Measurements from ENCODE around the gene VDAC1.

VDAC1 gene

DNA sequence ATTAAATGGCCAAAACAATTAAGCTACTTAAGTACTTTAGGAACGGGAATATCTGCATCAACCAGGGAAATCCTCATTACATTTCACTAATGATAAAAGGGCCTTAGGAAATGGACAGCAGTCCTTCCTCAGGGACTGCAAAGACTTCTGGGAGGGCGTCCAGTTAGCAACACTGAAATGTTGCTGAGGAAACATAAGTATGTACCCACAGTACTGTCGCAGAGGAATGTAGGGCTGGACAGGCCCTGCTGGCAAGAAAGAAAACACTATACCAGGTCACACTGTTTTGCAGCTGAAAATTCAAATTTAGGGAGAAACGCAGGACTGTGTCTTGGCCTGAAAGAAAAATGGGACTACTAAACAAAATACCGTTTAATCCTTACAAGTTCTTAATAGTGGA is 37.7 kb downstream of the VDAC1 start:
- no peak for DNase-seq (ENCODE audit: low read depth)
- TF ChIP-seq, protein P1, sequence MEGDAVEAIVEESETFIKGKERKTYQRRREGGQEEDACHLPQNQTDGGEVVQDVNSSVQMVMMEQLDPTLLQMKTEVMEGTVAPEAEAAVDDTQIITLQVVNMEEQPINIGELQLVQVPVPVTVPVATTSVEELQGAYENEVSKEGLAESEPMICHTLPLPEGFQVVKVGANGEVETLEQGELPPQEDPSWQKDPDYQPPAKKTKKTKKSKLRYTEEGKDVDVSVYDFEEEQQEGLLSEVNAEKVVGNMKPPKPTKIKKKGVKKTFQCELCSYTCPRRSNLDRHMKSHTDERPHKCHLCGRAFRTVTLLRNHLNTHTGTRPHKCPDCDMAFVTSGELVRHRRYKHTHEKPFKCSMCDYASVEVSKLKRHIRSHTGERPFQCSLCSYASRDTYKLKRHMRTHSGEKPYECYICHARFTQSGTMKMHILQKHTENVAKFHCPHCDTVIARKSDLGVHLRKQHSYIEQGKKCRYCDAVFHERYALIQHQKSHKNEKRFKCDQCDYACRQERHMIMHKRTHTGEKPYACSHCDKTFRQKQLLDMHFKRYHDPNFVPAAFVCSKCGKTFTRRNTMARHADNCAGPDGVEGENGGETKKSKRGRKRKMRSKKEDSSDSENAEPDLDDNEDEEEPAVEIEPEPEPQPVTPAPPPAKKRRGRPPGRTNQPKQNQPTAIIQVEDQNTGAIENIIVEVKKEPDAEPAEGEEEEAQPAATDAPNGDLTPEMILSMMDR (conservative IDR thresholded peaks at IDR 0.05; ENCODE audit: low read depth, low read length), result no peak
- peak overlapping the region; percentile 87 for H3K4me3 ChIP-seq (ENCODE audit: low read length)

DNA sequence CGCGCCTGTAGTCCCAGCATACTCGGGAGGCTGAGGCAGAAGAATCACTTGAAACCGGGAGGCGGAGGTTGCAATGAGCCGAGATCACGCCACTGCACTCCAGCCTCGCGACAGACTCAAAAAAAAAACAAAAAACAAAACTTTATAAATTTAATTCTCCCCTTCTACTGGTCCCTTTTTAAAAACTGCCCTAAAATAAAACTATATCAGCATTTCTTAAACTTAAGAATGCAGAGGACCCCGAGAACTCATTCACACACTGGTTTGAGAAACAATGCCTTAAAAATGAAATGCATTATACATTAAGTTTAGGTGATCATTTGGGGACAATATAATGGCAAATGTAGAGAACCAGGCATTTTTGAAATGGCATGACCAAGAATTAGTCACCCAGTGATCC is 38.7 kb downstream of the VDAC1 start:
- H3K4me3 ChIP-seq (ENCODE audit: low read length), result no peak overlapping the region
- TF ChIP-seq, protein P1 (conservative IDR thresholded peaks at IDR 0.05; ENCODE audit: low read depth, low read length), result no peak
- DNase-seq (ENCODE audit: low read depth), result no peak

DNA sequence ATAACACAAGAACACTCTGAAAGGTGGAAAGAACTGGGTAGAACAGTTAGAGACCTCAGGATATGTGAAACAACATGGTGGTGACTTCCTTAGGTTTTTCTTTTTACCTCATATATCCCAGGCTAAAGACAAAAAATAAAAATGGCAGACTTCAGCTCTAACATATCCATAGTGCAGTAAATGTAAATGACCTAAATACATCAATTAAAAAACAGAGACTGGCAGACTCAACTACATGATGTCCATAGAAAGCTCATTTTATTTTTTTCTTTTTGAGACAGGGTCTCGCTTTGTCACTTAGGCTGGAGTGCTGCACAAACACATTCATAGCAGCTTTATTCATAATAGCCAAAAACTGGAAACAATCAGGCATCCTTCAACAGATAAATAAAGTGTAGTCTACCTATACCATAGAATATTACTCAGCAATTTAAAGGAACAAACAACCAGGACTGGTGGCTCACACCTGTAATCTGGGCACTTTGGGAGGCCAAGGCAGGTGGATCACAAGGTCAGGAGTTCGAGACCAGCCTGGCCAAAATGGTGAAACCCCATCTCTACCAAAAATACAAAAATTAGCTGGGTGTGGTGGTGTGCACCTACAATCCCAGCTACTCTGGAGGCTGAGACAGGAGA is 41.2 kb downstream of the VDAC1 start:
- TF ChIP-seq, protein P1 (conservative IDR thresholded peaks at IDR 0.05; ENCODE audit: low read depth, low read length), result no peak
- no peak for DNase-seq (ENCODE audit: low read depth)
- no peak overlapping the region for H3K4me3 ChIP-seq (ENCODE audit: low read length)

DNA sequence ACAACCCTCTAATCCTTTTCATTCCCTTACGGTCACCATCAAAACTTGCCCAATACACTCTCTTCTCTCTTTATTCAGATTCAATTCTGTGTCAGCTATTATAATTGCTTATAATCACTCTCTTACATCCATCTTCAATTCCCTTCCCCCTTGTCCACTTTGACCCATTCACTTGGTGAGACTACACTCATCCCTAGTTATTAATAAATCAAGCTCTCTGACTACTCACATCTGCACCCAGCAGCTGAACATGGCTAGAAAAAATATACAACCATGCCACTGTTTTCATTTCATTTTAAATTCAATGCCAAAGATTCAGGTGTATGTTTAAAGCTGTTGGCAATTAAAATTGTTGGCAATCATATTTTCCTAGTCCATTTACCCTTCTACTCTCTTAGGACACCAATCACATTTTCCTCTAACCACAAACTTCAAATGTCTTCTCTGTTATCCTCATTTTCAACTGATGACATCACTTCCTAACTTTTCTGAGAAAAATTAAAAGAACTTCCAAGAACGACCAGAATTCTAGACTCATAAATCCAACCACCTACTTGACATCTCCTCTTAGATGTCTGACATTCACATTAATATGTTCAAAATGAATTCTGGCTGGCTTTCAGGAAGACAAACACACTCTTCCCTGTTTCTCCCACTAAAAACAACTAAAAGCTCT is 41.8 kb downstream of the VDAC1 start:
- TF ChIP-seq, protein P1 (conservative IDR thresholded peaks at IDR 0.05; ENCODE audit: low read depth, low read length), result no peak
- H3K4me3 ChIP-seq (ENCODE audit: low read length), result no peak overlapping the region
- DNase-seq (ENCODE audit: low read depth), result no peak

DNA sequence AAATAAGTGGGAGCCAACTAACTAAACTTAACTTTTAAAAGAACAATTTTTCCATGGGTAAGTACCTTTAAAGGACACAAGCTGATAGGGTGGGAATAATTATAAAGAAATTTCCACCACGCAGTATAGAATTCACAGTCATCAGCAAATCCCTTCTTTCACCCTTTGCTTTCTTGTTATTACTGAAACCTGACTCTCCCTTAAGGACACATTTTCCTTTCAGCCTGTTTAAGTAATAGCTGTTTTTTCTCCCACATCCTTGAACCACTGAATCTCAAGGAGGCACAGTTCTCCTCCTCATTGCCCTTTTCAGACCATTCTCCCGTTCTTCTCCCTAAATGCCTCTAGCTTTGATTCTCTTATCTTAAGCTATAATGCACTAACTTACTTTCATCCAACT is 42.6 kb downstream of the VDAC1 start:
- TF ChIP-seq, protein P1 (conservative IDR thresholded peaks at IDR 0.05; ENCODE audit: low read depth, low read length), result no peak
- no peak for DNase-seq (ENCODE audit: low read depth)
- H3K4me3 ChIP-seq (ENCODE audit: low read length), result no peak overlapping the region

DNA sequence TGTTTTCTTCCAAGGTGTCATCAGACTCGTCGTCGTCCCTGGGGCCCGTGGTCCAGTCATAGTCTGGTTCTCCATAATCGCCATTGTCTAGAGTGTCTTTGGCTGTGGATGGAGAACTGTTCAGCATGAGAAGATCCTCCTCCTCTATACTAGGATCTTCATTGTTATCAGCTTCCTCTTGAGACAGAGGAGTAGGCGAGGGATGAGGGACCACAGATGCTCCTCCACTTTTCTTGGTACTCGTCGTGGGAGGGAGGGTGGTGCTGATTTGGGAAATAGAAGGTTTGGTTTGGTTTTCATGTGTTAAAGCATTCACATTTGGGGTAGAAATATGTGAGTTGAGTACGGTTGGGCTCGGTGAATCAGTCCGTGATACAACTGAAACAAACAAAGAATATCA is 45.1 kb downstream of the VDAC1 start:
- H3K4me3 ChIP-seq (ENCODE audit: low read length), result no peak overlapping the region
- no peak for DNase-seq (ENCODE audit: low read depth)
- TF ChIP-seq, protein P1 (conservative IDR thresholded peaks at IDR 0.05; ENCODE audit: low read depth, low read length), result no peak

DNA sequence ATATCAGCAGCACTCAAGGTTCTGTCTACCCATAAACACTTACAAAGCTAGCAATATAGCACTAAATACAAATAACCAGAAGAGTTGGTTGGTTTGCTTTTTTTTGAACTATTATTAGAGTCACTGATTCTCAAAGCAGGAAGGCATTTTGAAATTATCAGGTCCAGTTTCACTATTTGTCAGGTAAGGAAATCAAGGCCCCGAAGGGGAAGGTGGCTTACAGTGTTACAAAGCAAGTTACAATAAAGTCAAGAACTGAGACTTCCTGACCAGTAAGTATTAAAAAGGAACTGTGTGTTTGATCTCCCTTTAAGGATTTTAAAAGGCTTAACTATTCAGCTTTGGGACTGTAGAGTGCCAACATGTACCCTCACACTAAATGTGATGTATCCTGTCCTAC is 47.2 kb downstream of the VDAC1 start:
- TF ChIP-seq, protein P1 (conservative IDR thresholded peaks at IDR 0.05; ENCODE audit: low read depth, low read length), result no peak
- H3K4me3 ChIP-seq (ENCODE audit: low read length), result no peak overlapping the region
- DNase-seq (ENCODE audit: low read depth), result no peak
